GM10847 (cell line): Measurements from ENCODE around the gene DTX1.

Experiments
- POLR2A ChIP-seq: IDR thresholded peaks from 2 replicates; pipeline ENCODE4 v1.6.1; 2011; ENCODE audit not compliant: insufficient read length; ENCODE audit errors: extremely low read depth

DTX1 gene

GRCh38 chr12:113109872-113110599 lies 53.5 kb downstream of the DTX1 start:
- no peak for TF ChIP-seq POLR2A

- no peak for TF ChIP-seq POLR2A
Observed at GRCh38 chr12:113111247-113111646, 54.7 kb downstream of the DTX1 start.

- no peak for TF ChIP-seq POLR2A
Observed at GRCh38 chr12:113112043-113112899, 55.7 kb downstream of the DTX1 start.

GRCh38 chr12:113113397-113113796 lies 56.9 kb downstream of the DTX1 start:
- no peak for TF ChIP-seq POLR2A

DNA sequence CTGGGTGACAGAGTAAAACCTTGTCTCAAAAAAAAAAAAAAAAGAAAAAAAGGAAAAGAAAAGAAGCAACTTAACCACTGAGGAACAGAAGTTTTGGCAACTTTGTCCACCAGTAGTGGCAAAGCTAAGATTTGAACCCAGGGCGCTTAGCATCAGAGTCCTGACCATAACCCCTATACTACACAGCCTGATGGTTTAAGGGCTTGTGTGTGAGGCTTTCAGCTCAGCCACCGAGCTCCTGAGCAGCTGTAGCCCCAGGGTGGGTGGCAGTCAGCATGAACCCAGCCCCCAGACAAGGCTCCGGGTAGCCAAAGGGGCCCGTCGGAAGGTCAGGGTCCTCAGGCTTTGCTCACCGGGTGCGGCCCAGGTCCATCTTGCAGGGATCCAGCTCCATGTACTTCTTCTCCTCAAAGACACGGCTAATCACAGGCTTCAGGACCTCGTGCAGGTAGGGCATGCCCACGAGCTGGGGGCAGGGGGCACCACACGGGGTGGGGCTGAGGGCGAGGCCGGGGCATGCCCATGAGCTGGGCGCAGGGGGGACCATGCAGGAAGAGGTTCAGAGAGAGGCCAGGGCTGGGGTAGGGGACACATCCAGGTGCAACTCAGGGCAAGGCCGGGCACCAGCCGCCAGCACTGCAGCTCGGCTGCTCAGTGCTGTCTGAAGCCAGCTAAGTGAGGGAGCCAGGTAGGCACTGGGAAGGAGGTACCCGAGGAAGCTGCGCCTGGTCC lies 58.1 kb downstream of the DTX1 start:
- TF ChIP-seq POLR2A = no peak

DNA sequence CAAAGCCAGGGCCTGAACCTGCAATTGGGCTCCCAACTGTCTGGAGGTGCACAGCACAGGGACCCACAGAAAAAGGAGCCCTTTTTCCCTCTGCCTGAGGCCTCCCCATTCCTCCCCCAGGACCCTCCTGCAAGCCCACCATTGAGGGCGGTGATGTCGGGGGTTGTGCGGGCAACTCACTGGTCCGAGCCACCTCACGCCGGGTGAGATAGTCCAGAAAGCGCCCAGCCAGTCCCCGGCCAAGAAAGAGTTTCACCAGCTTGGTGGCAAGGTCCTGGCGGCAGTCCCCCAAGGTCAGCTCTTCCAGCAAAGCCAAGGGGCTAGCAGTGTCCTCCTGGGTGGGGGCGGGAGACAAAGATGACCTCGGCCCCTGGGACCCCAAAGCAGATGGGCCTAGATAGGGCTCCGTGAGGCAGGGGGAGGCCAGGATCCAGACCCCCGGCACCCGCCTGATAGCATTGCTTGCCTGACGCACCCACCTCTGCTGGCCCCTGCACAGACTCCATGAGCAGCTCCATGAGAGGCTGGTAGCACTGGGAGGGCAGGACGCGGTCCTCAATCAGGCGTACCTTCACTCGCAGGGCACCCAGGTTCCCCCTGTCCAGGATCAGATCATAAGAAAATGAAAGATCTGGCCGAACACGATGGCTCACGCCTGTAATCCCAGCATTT lies 59.1 kb downstream of the DTX1 start:
- no peak for TF ChIP-seq POLR2A

- TF ChIP-seq POLR2A = no peak
Observed at GRCh38 chr12:113116875-113117274, 60.3 kb downstream of the DTX1 start.

DNA sequence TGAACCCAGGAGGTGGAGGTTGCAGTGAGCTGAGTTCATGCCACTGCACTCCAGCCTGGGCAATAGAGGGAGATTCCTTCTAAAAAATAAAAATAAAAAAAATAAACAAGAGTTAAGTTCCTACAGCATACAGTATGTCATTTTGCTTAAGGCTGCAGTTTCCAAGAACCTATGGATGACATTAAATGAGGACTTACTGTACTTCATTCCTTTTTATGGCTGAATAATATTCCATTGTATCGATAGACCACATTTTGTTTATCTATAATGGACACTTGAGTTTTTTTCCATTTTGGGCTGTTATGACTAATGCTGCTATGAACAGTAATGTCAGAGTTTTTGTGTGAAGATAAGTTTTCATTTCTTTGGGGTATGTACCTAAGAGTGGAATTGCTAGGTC lies 61.6 kb downstream of the DTX1 start:
- TF ChIP-seq POLR2A = no peak

DNA sequence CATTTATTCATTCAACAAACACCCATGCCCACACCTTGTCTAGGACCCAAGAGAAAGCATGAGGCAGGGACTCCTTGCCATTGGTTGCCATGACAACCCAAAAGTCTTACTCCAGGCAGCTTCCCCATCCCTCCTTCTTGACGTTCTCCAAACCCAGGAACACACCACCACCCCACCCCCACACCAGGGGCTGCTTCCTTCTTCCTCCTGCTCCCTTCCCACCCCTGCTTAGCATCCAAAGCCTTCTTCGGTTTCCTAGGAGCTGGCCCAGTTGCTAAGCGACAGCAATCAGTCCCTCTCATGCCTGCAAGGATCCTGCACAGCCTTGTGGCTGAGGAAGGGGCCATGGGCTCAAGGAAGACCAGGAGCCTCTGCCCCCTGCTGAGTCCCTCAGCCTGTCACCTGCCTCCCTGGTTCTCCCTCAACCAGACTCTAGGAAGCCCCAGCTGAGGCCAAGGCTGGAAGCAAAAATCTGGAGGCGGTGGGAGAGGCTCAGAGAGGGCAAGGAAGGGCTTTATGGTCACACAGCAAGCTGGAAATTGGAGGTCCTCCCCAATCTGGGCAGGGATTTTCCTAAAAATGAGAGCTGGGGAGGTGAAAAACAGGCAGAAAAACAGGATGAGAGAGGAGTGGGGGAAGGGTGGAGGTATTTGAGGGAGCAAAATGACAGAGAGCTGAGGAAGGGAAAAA lies 63.6 kb downstream of the DTX1 start:
- TF ChIP-seq POLR2A = no peak

- TF ChIP-seq POLR2A = no peak
Observed at GRCh38 chr12:113120670-113121370, 64.3 kb downstream of the DTX1 start.

- TF ChIP-seq POLR2A = no peak
Observed at GRCh38 chr12:113127791-113128199, 71.3 kb downstream of the DTX1 start.

DNA sequence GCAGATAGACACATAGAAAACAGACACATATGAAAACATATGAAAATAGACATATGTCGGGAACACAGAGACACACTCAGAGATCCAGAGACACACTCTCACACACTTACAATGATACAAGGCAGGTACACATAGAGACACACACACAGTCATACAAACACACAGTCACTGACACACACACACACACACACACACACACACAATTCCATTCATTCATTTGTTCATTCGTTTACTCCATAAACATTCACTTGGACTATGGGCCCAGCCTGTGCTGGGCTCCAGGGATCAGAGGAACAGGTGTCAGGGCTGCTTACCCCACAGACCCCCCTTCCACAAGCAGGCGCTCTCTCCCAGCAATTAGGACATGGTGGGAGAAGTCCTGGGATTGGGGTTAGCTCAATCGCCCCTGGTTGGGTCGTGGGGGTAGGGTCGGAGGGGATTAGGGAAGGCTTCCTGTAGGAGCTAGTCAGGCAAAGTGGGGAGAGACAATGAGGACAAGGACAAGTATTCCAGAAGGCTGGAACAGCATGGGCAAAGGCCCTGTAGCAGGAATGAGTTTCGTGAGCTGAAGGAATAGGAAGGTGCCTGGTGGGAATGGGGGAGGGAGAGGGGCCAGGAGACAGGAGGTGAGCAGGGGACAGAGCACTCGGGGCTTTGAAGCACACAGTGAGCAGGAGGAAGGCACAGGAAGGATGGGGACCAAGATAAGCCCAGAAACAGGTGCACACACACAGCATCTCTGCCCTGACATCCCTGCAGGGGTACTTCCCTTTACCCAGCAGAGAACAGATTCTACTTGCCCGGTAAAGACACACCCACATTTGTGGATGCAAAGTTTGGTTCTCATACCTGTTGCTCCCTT lies 72.5 kb downstream of the DTX1 start:
- no peak for TF ChIP-seq POLR2A
